Neural cell (in vitro differentiated cells): Measurements from ENCODE around the gene NUF2. TPM values are rescaled to one million over a fixed set of nuclear protein-coding genes. Genes with fewer than 3 reads are reported as not detected.

ENCODE experiments used
- H2AFZ ChIP-seq: fragments of 200-600, 300-800 bp; sonication (generic), shearing (Covaris generic); 2 replicates; pipeline ENCODE4 v1.6.0; 2014; ENCODE audit warnings: low read depth, mild to moderate bottlenecking, antibody characterized with exemption, low read length, moderate library complexity
- H3F3A ChIP-seq: fragments of 200-600 bp; shearing (Covaris generic); 2 replicates; pipeline ENCODE4 v1.6.1; 2016; ENCODE audit warnings: mild to moderate bottlenecking, moderate library complexity, mixed read lengths, antibody characterized with exemption, low read length; ENCODE audit not compliant: insufficient read depth, poor library complexity, severe bottlenecking
- H3K27ac ChIP-seq: fragments of 200-600, 300-800 bp; sonication (generic), shearing (Covaris generic); 2 replicates; pipeline ENCODE4 v1.5.1; 2014; ENCODE audit warnings: mild to moderate bottlenecking, low read length, moderate library complexity
- H3K27me3 ChIP-seq: fragments of 300-800, 200-600 bp; sonication (generic), shearing (Covaris generic); 2 replicates; pipeline ENCODE4 v1.6.0; 2014; ENCODE audit warnings: mild to moderate bottlenecking, low read depth, low read length, moderate library complexity; ENCODE audit not compliant: insufficient read depth
- H3K36me3 ChIP-seq: fragments of 300-800, 200-600 bp; sonication (generic), shearing (Covaris generic); 2 replicates; pipeline ENCODE4 v1.5.1; 2014; ENCODE audit warnings: mild to moderate bottlenecking, antibody characterized with exemption, low read length, moderate library complexity; ENCODE audit not compliant: insufficient read depth
- H3K4me2 ChIP-seq: fragments of 300-800, 200-600 bp; sonication (generic), shearing (Covaris generic); 2 replicates; pipeline ENCODE4 v1.6.0; 2014; ENCODE audit warnings: mild to moderate bottlenecking, low read length
- H3K4me3 ChIP-seq: fragments of 300-800, 200-600 bp; sonication (generic), shearing (Covaris generic); 2 replicates; pipeline ENCODE4 v1.5.1; 2014; ENCODE audit warnings: mild to moderate bottlenecking, low read length, moderate library complexity
- H3K79me2 ChIP-seq: fragments of 200-600 bp; shearing (Covaris generic); replicated peaks from 2 replicates; pipeline ENCODE4 v1.6.0; 2014; ENCODE audit warnings: mild to moderate bottlenecking, low read length, moderate library complexity; ENCODE audit not compliant: insufficient read depth
- H3K9ac ChIP-seq: fragments of 300-800, 200-600 bp; sonication (generic), shearing (Covaris generic); 2 replicates; pipeline ENCODE4 v1.6.1; 2016; ENCODE audit warnings: mild to moderate bottlenecking, low read length, mixed read lengths
- H3K9me2 ChIP-seq: fragments of 200-600 bp; shearing (Covaris generic); 2 replicates; pipeline ENCODE4 v1.6.1; 2016; ENCODE audit warnings: mild to moderate bottlenecking, low read length, mixed read lengths; ENCODE audit not compliant: insufficient read depth
- H3K9me3 ChIP-seq: fragments of 200-600, 300-800 bp; sonication (generic), shearing (Covaris generic); 2 replicates; pipeline ENCODE4 v1.6.1; 2016; ENCODE audit warnings: mild to moderate bottlenecking, mixed run types, low read length, moderate library complexity, mixed read lengths
- H4K20me1 ChIP-seq: fragments of 200-600 bp; shearing (Covaris generic); 2 replicates; pipeline ENCODE4 v1.6.1; 2016; ENCODE audit warnings: mild to moderate bottlenecking, mixed run types; ENCODE audit not compliant: insufficient read depth
- EP300 ChIP-seq: fragments of 450-650 bp; conservative IDR thresholded peaks from 2 replicates; pipeline ENCODE4 v1.6.1; 2014; ENCODE audit warnings: antibody characterized with exemption, mild to moderate bottlenecking, moderate library complexity; ENCODE audit not compliant: poor library complexity, severe bottlenecking
- EZH2 ChIP-seq: fragments of 200-600, 300-800 bp; shearing (Covaris generic), sonication (generic); IDR thresholded peaks from 2 replicates; pipeline ENCODE4 v1.6.1; 2014; ENCODE audit warnings: antibody characterized with exemption, low read length, borderline replicate concordance, mild to moderate bottlenecking; ENCODE audit not compliant: insufficient read depth, poor library complexity, severe bottlenecking
- MXI1 ChIP-seq: fragments of 450-650 bp; conservative IDR thresholded peaks from 2 replicates; pipeline ENCODE4 v1.6.1; 2014; ENCODE audit warnings: antibody characterized with exemption, mild to moderate bottlenecking; ENCODE audit not compliant: poor library complexity, severe bottlenecking
- POLR2AphosphoS5 ChIP-seq: IDR thresholded peaks from 2 replicates; pipeline ENCODE4 v1.6.1; 2012
- RAD21 ChIP-seq: fragments of 450-650 bp; conservative IDR thresholded peaks from 2 replicates; pipeline ENCODE4 v1.6.1; 2014; ENCODE audit warnings: antibody characterized with exemption, mild to moderate bottlenecking, moderate library complexity
- SMC3 ChIP-seq: fragments of 450-650 bp; conservative IDR thresholded peaks from 2 replicates; pipeline ENCODE4 v1.6.1; 2014; ENCODE audit warnings: antibody characterized with exemption, mild to moderate bottlenecking, moderate library complexity; ENCODE audit not compliant: poor library complexity
- TAF1 ChIP-seq: IDR thresholded peaks from 2 replicates; pipeline ENCODE4 v1.6.1; 2012; ENCODE audit warnings: low read depth
- polyA plus RNA-seq: library from polyadenylated mRNA; depleted of rRNA; stranded (reverse); fragments of >200 nt; gene quantifications from 2 replicates; pipeline ENCODE4 v1.2.3, GENCODE V29; 2014
- TF ChIP-seq, protein P1 (sequence below): IDR thresholded peaks from 2 replicates; pipeline ENCODE4 v1.6.1; 2012; ENCODE audit warnings: borderline replicate concordance
- TF ChIP-seq, protein P2 (sequence below): fragments of 450-650 bp; IDR thresholded peaks from 2 replicates; pipeline ENCODE4 v1.5.1; 2014; ENCODE audit warnings: antibody characterized with exemption, mild to moderate bottlenecking, moderate library complexity; ENCODE audit not compliant: poor library complexity, severe bottlenecking

The NUF2 gene
- polyA plus RNA-seq, 1 donor from 2014 or later: 2.8 TPM

DNA sequence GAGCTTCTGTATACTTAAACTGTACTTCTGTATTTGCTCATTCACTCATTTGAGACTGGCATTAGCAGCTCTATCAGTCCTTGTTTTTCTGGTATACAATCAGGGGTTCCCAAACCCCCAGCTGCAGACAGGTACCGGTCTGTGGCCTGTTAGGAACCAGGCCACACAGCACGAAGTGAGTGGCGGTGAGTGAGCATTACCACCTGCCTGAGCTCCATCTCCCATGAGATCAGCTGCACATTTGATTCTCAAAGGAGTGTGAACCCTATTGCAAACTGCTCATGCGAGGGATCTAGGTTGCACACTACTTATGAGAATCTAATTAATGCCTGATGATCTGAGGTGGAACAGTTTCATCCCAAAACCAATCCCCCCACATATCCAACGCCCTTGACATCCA, 18.2 kb upstream of the NUF2 start:
- Histone ChIP-seq H2AFZ (no peak overlapping the region), H3K27me3 (no peaks in the 10 kb centered on the region), H3K4me2 (no peak overlapping the region), H3K9me2 (no peaks in the 10 kb centered on the region), H4K20me1 (no peaks in the 10 kb centered on the region), H3K9me3 (no peaks in the 10 kb centered on the region), H3K4me3 (no peak overlapping the region), H3K79me2 (no peaks in the 10 kb centered on the region), H3F3A (no peaks in the 10 kb centered on the region), H3K36me3 (no peaks in the 10 kb centered on the region), H3K9ac (no peak overlapping the region), H3K27ac (no peak overlapping the region)
- TF ChIP-seq POLR2AphosphoS5: no peak
- no peak for TF ChIP-seq EZH2
- TF ChIP-seq, protein P1, sequence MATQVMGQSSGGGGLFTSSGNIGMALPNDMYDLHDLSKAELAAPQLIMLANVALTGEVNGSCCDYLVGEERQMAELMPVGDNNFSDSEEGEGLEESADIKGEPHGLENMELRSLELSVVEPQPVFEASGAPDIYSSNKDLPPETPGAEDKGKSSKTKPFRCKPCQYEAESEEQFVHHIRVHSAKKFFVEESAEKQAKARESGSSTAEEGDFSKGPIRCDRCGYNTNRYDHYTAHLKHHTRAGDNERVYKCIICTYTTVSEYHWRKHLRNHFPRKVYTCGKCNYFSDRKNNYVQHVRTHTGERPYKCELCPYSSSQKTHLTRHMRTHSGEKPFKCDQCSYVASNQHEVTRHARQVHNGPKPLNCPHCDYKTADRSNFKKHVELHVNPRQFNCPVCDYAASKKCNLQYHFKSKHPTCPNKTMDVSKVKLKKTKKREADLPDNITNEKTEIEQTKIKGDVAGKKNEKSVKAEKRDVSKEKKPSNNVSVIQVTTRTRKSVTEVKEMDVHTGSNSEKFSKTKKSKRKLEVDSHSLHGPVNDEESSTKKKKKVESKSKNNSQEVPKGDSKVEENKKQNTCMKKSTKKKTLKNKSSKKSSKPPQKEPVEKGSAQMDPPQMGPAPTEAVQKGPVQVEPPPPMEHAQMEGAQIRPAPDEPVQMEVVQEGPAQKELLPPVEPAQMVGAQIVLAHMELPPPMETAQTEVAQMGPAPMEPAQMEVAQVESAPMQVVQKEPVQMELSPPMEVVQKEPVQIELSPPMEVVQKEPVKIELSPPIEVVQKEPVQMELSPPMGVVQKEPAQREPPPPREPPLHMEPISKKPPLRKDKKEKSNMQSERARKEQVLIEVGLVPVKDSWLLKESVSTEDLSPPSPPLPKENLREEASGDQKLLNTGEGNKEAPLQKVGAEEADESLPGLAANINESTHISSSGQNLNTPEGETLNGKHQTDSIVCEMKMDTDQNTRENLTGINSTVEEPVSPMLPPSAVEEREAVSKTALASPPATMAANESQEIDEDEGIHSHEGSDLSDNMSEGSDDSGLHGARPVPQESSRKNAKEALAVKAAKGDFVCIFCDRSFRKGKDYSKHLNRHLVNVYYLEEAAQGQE: no peak
- TF ChIP-seq, protein P2, sequence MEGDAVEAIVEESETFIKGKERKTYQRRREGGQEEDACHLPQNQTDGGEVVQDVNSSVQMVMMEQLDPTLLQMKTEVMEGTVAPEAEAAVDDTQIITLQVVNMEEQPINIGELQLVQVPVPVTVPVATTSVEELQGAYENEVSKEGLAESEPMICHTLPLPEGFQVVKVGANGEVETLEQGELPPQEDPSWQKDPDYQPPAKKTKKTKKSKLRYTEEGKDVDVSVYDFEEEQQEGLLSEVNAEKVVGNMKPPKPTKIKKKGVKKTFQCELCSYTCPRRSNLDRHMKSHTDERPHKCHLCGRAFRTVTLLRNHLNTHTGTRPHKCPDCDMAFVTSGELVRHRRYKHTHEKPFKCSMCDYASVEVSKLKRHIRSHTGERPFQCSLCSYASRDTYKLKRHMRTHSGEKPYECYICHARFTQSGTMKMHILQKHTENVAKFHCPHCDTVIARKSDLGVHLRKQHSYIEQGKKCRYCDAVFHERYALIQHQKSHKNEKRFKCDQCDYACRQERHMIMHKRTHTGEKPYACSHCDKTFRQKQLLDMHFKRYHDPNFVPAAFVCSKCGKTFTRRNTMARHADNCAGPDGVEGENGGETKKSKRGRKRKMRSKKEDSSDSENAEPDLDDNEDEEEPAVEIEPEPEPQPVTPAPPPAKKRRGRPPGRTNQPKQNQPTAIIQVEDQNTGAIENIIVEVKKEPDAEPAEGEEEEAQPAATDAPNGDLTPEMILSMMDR: no peak
- TF ChIP-seq RAD21: no peak
- TF ChIP-seq SMC3: no peak
- no peak for TF ChIP-seq MXI1
- TF ChIP-seq EP300: no peak
- no peak for TF ChIP-seq TAF1

DNA sequence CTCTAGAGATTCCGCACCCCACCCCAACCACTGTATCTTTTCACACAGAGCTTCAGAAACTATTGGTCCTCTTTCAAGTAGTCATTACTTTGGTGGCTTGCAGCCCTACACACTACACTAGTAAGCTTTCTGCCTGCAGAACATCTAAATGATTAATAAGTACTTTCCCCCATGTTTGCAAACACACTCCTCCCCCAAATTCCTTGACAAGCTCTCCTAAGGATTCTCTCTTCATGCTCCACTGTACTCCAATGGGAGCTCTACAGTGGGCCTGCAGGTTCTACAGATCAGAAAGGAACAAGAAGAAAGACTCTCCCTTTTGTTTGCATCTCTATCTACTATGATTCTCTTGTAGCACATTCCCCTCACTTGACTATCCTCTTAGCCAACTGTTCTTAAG, 16.3 kb upstream of the NUF2 start:
- no peaks in the 10 kb centered on the region for H3K27me3 ChIP-seq
- H3K4me2 ChIP-seq: no peak overlapping the region
- no peak for TF ChIP-seq RAD21
- TF ChIP-seq SMC3: no peak
- TF ChIP-seq TAF1: no peak
- no peak for TF ChIP-seq EZH2
- TF ChIP-seq, protein P2: no peak
- TF ChIP-seq, protein P1: no peak
- no peak for TF ChIP-seq POLR2AphosphoS5
- TF ChIP-seq MXI1: no peak
- no peak for TF ChIP-seq EP300
- H3K9me2 ChIP-seq: no peaks in the 10 kb centered on the region
- H3K4me3 ChIP-seq: no peak overlapping the region
- H3K9me3 ChIP-seq: no peaks in the 10 kb centered on the region
- no peaks in the 10 kb centered on the region for H3K36me3 ChIP-seq
- no peak overlapping the region for H3K27ac ChIP-seq
- H4K20me1 ChIP-seq: no peaks in the 10 kb centered on the region
- H3K79me2 ChIP-seq: no peaks in the 10 kb centered on the region
- no peak overlapping the region for H3K9ac ChIP-seq
- no peak overlapping the region for H2AFZ ChIP-seq
- no peaks in the 10 kb centered on the region for H3F3A ChIP-seq
